Vagina (tissue), 2 donors: ENCODE results near the gene P3H2. TPM values are rescaled to one million over a fixed set of nuclear protein-coding genes. Genes with fewer than 3 reads are reported as not detected.

Experiments used
- DNase-seq, 2 donors: peaks; one replicate each; pipeline ENCODE4 v3.0.0-alpha.2; 2017; ENCODE audit errors: extremely low spot score in 2 of 2
- H3K27ac ChIP-seq: fragments of 200-600 bp; sonication (generic); one replicate; pipeline ENCODE4 v1.5.1; 2019
- H3K27me3 ChIP-seq: fragments of 200-600 bp; sonication (generic); one replicate; pipeline ENCODE4 v1.5.1; 2019
- H3K36me3 ChIP-seq, 2 donors: fragments of 200-600 bp; sonication (generic); one replicate each; pipeline ENCODE4 v1.5.1; 2017 to 2019
- H3K4me1 ChIP-seq: fragments of 200-600 bp; sonication (generic); one replicate; pipeline ENCODE4 v1.5.1; 2019
- H3K4me3 ChIP-seq, 2 donors: fragments of 200-600 bp; sonication (generic); 1 replicate in 1 of 2; 2 replicates in 1 of 2; pipeline ENCODE4 v1.5.1; 2016 to 2019
- H3K9me3 ChIP-seq: fragments of 200-600 bp; sonication (generic); one replicate; pipeline ENCODE4 v1.5.1; 2019
- CTCF ChIP-seq, 3 experiments: fragments of 450-650 bp in 2 of 3; fragments of 200-600 bp in 1 of 3; sonication (generic) in 1 of 3; IDR thresholded peaks; one replicate each; pipeline ENCODE4 v1.5.1; 2017 to 2019; ENCODE audit warnings: antibody characterized with exemption in 3 of 3, mild to moderate bottlenecking in 2 of 3, moderate library complexity in 2 of 3
- POLR2A ChIP-seq, 2 donors: fragments of 450-650 bp; IDR thresholded peaks; one replicate each; pipeline ENCODE4 v1.6.1; 2017; ENCODE audit warnings: antibody characterized with exemption in 2 of 2, mild to moderate bottlenecking in 2 of 2, moderate library complexity in 2 of 2
- POLR2AphosphoS5 ChIP-seq, 2 donors: sonication (generic); formaldehyde crosslinking; IDR thresholded peaks; one replicate each; pipeline ENCODE4 v1.9.0; 2017; ENCODE audit warnings: antibody characterized with exemption in 2 of 2, mild to moderate bottlenecking in 2 of 2, low read depth in 1 of 2; ENCODE audit not compliant: insufficient read depth in 1 of 2
- intact Hi-C: fragments of 100-400 bp; cut with DNase I; formaldehyde crosslinking; loops from one replicate; pipeline ENCODE4 v1.15.1; 2023
- total RNA-seq: library from RNA; depleted of rRNA; stranded (reverse); fragments of >200 nt; gene quantifications from one replicate; pipeline ENCODE4 v1.2.3, GENCODE V29; 2016

Gene P3H2
- total RNA-seq, 1 donor from 2014 or later: 41.7 TPM

GRCh38 chr3:190119461-190120268 is 1.0 kb downstream of the P3H2 start:
- Histone ChIP-seq H3K27me3 (no peaks in the 10 kb centered on the region), H3K27ac (peak overlapping the region; percentile 89), H3K4me1 (peaks cover 44% of the 10 kb centered on the region), H3K36me3 (no peaks in the 10 kb centered on the region), H3K4me3 (peak overlapping the region; percentile 71 to 81), H3K9me3 (no peaks in the 10 kb centered on the region)
- TF ChIP-seq CTCF (IDR thresholded peaks at IDR 0.05) (no peak), POLR2A (IDR thresholded peaks at IDR 0.05) (no peak), POLR2AphosphoS5 (IDR thresholded peaks at IDR 0.05; ENCODE audit: insufficient read depth in 1 of 2, low read depth in 1 of 2) (no peak)
- intact Hi-C loops: loop anchor here (10.0 kb wide), 2 partner anchors 65 to 145 kb away; no protein-coding TSS in a partner anchor
- no peak for DNase-seq

DNA sequence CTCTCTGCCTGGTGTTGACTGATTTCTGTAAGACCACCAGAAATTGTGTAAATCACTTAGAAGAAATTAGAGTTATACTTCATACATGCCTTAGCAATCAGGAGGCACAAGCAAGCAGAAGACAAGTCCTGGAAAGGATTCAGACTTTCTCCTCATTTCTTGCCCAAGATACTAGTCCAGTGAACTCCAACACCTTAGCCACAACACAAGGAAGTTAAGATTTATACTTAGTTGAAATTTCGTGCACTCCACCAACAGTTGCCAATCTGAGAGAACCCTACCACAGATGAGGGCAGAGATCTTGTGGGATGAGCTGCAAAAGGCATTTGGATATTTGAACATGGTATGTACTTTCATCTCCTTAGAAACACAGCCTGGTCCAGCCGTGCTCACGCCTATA is 2.3 kb downstream of the P3H2 start:
- Histone ChIP-seq H3K4me3 (peak overlapping the region; percentile 6 to 81), H3K9me3 (no peaks in the 10 kb centered on the region), H3K27me3 (no peaks in the 10 kb centered on the region), H3K36me3 (no peaks in the 10 kb centered on the region), H3K4me1 (peaks cover 36% of the 10 kb centered on the region), H3K27ac (no peak overlapping the region)
- no peak for DNase-seq
- intact Hi-C loops: loop anchor here (10.0 kb wide), 1 partner anchor 64 kb away; no protein-coding TSS in a partner anchor
- no peak for TF ChIP-seq CTCF (IDR thresholded peaks at IDR 0.05)
- no peak for TF ChIP-seq POLR2A (IDR thresholded peaks at IDR 0.05)
- no peak for TF ChIP-seq POLR2AphosphoS5 (IDR thresholded peaks at IDR 0.05; ENCODE audit: insufficient read depth in 1 of 2, low read depth in 1 of 2)

DNA sequence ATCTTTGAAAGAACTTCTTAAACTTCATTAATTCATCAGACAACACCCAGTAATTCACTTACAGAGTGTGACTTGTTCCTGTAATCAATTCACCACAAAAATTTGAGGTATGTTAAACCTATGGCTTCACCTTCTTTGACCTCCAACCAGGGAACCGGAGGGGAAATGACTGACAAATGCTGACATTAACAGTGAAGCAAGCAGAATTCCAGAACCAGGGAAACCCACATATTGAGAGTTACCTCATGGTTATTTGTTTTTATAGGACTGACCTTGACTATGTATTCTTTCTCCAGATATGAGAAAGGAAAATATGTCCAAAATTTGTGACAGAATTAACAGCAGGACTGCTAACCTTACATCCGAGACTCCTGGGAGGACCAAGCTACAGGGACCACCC is 2.7 kb downstream of the P3H2 start:
- H3K4me1 ChIP-seq: peaks cover 36% of the 10 kb centered on the region
- peak overlapping the region; percentile 26 for H3K27ac ChIP-seq

DNA sequence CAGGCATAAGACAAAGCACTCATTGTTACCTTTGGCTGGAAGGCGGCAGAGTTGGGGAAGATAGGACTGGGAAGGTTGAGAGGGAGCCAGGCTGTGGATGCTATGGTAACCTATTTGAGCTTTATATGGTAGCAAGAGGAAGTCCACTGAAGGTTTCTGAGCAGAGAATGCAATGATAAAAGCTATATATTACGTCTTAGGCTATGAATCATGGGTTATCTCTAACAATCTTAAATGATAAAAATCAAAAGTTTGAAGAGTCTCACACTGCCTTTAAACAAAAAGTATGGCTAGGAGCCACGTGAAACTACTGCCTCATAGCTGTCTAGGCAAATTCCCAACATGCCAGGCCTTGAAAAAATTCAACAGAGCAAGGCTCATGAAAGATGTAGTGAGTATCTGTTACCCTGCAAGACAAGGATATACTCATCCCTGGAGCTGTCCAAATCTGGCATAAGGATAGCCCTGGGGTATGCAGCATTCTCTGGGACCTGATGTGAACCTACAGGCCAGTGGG is 4.1 kb downstream of the P3H2 start:
- H3K27ac ChIP-seq: no peak overlapping the region
- no peak for DNase-seq
- H3K9me3 ChIP-seq: no peaks in the 10 kb centered on the region
- no peak overlapping the region for H3K4me3 ChIP-seq
- TF ChIP-seq CTCF (IDR thresholded peaks at IDR 0.05) (no peak), POLR2AphosphoS5 (IDR thresholded peaks at IDR 0.05; ENCODE audit: insufficient read depth in 1 of 2, low read depth in 1 of 2) (no peak), POLR2A (IDR thresholded peaks at IDR 0.05) (no peak)
- H3K27me3 ChIP-seq: no peaks in the 10 kb centered on the region
- peaks cover 33% of the 10 kb centered on the region for H3K4me1 ChIP-seq
- H3K36me3 ChIP-seq: no peaks in the 10 kb centered on the region
- intact Hi-C loops: loop anchor here (10.0 kb wide), 1 partner anchor 62 kb away; no protein-coding TSS in a partner anchor

More for the DNA sequence above, 2.7 kb downstream of the P3H2 start:
- intact Hi-C loops: loop anchor here (10.0 kb wide), 1 partner anchor 63 kb away; no protein-coding TSS in a partner anchor
- Histone ChIP-seq H3K36me3 (no peaks in the 10 kb centered on the region), H3K4me3 (peak overlapping the region in 1 of 2 donors; percentile 6), H3K9me3 (no peaks in the 10 kb centered on the region), H3K27me3 (no peaks in the 10 kb centered on the region)
- DNase-seq: no peak
- TF ChIP-seq CTCF (IDR thresholded peaks at IDR 0.05): no peak
- no peak for TF ChIP-seq POLR2AphosphoS5 (IDR thresholded peaks at IDR 0.05; ENCODE audit: insufficient read depth in 1 of 2, low read depth in 1 of 2)
- TF ChIP-seq POLR2A (IDR thresholded peaks at IDR 0.05): no peak
